GM12891 (cell line): Measurements from ENCODE around the gene NELFCD.

Experiments
- PAX5 ChIP-seq: IDR thresholded peaks from 2 replicates; pipeline ENCODE4 v1.6.1; 2011; ENCODE audit warnings: low read length, moderate library complexity, mild to moderate bottlenecking; ENCODE audit not compliant: insufficient read depth, severe bottlenecking
- POLR2A ChIP-seq: IDR thresholded peaks from 2 replicates; pipeline ENCODE4 v1.6.1; 2011; ENCODE audit warnings: low read depth, low read length, control low read depth
- POLR2AphosphoS5 ChIP-seq: IDR thresholded peaks from 2 replicates; pipeline ENCODE4 v1.6.1; 2011; ENCODE audit warnings: low read depth, low read length, control low read depth
- POU2F2 ChIP-seq: IDR thresholded peaks from 2 replicates; pipeline ENCODE4 v1.6.1; 2011; ENCODE audit warnings: low read depth, mild to moderate bottlenecking, control low read depth, low read length, moderate library complexity
- SPI1 ChIP-seq: IDR thresholded peaks from 2 replicates; pipeline ENCODE4 v1.6.1; 2011; ENCODE audit warnings: low read depth, low read length, control low read depth
- TAF1 ChIP-seq: IDR thresholded peaks from 2 replicates; pipeline ENCODE4 v1.6.1; 2011; ENCODE audit warnings: low read depth, low read length, control low read depth

- no peak for TF ChIP-seq POU2F2
- TF ChIP-seq POLR2A, result no peak
- no peak for TF ChIP-seq POLR2AphosphoS5
- no peak for TF ChIP-seq TAF1
- no peak for TF ChIP-seq PAX5
- no peak for TF ChIP-seq SPI1
Observed at GRCh38 chr20:59010321-59010994, 29.4 kb downstream of the NELFCD start.
